GM12864 (cell line): ENCODE measurements around the gene ABCC2.

Experiments
- DNase-seq: peaks from one replicate; pipeline ENCODE4 v3.0.0-alpha.2; 2011; ENCODE audit warnings: low read depth
- H3K4me3 ChIP-seq: 2 replicates; pipeline ENCODE4 v1.5.1; 2011; ENCODE audit warnings: mild to moderate bottlenecking, low read depth, low read length, control low read depth
- TF ChIP-seq, protein P1 (sequence below): IDR thresholded peaks from 2 replicates; pipeline ENCODE4 v1.5.1; 2011; ENCODE audit warnings: low read depth, mild to moderate bottlenecking, moderate library complexity, low read length, control low read depth, inconsistent platforms; ENCODE audit errors: missing control alignments

ABCC2 gene

DNA sequence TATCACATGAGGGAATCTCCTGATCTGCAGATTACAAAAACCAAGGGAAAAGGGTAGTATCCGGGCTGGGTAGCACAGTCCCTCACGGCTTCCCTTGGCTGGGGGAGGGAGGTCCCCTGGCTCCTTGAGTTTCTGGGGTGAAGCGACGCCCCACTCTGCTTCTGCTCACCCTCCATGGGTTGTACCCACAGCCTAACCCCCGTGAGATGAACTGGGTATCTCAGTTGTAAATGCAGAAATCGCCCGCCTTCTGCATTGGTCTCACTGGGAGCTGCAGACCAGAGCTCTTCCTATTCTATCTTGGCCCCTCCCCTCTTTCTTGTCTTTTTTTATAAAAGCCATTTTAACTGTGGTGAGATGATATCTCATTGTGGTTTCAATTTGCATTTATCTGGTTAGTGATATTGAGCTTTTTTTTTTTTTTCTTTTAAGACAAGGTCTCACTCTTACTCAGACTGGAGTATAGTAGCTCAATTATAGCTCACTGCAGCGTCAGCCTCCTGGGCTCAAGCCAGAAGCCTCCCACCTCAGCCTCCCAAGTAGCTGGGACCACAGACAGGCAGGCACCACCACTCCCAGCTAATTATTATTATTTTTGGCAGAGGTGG lies 87.8 kb downstream of the ABCC2 start:
- H3K4me3 ChIP-seq: no peak overlapping the region
- TF ChIP-seq, protein P1, sequence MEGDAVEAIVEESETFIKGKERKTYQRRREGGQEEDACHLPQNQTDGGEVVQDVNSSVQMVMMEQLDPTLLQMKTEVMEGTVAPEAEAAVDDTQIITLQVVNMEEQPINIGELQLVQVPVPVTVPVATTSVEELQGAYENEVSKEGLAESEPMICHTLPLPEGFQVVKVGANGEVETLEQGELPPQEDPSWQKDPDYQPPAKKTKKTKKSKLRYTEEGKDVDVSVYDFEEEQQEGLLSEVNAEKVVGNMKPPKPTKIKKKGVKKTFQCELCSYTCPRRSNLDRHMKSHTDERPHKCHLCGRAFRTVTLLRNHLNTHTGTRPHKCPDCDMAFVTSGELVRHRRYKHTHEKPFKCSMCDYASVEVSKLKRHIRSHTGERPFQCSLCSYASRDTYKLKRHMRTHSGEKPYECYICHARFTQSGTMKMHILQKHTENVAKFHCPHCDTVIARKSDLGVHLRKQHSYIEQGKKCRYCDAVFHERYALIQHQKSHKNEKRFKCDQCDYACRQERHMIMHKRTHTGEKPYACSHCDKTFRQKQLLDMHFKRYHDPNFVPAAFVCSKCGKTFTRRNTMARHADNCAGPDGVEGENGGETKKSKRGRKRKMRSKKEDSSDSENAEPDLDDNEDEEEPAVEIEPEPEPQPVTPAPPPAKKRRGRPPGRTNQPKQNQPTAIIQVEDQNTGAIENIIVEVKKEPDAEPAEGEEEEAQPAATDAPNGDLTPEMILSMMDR: no peak
- DNase-seq: no peak

DNA sequence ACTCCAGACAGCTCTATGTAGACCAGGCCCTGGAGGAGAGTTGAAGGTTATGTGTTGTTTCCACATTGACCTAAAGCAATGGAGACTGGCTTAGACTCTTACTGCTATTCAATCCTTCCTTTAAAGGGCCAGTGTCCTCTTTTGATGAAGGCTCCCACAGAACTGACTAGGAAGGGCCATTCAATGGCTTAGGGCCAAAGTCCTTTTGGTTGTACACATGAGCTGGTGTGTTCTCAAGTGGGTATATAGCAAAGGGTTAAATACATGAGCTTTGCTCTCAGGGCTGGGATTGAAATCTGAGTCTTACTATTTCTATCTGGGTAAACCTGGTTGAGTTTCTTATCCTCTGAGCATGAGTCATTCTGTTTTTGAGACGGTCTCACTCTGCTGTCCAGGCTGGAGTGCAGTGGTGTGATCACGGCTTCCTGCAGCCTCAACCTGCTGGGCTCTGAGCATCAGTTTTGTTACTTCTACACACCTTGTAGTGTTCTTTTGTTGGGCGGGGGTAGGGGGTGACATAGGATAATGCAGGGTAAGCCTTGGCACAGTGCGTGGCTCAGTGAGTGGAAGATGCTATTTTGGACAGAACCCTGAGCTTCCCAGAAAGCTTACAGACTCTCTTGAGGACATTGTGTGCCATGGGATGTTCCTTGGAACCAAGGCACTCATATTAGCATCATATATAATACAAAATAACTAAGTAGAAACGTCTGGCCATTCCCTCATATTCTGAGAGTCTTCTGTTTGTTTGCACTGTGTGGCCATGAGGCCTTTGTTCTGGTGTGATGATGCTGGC lies 90.1 kb downstream of the ABCC2 start:
- no peak overlapping the region for H3K4me3 ChIP-seq
- DNase-seq: no peak
- TF ChIP-seq, protein P1: no peak

GRCh38 chr10:99873846-99874245 lies 91.4 kb downstream of the ABCC2 start:
- no peak overlapping the region for H3K4me3 ChIP-seq
- no peak for DNase-seq
- TF ChIP-seq, protein P1: no peak

DNA sequence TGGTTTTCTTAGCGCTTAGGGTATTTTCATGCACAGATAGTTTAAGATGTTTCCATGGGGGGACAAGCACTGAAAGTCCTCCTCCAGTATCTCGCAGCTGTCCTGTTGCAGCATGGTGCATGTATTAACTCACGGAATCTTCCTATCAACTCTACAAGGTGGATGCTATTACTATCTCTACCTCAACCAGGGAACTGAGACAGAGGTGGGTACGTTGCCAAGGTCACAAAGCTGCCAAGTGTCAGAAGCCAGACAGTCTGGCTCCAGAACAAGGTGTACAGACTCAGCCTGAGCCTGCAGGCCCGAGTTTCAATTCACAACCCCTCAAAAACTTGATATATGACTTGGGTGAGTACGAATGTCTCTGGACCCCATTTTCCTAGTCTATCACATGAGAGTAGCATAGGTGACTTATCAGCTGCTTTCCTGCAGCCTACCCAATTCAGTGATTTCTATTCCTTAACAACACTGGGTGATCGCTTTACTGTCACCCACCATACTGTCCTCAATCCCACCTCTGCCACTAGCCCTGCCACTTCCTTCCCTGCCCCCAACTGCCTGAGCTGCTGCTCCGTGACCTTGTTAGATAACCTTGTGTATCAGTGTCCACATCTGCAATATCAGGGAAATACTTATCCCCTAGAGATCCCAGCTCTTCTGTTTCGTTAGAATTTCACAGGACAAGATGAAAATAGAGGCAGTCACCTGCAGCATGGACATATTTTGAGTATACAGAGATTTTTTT lies 92.1 kb downstream of the ABCC2 start:
- no peak for DNase-seq
- no peak overlapping the region for H3K4me3 ChIP-seq
- TF ChIP-seq, protein P1: no peak

DNA sequence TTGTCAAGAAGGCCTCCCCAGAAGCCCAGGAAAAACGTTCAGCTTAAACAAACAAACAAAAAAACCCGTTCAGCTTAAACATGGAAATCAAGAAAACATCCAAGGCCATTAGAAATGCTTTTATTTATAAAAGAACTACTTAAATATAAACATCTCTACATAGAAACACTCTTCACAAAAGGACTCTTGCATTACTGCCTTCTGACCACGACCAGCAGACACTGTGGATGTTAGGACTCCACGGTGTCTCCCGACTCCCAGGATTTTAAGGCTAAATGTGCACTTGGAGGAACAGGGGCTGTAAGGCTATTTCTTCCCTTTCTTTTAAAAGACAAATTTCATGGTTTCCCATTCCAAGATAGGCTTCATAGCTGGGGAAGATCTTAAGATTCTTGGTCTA lies 93.0 kb downstream of the ABCC2 start:
- TF ChIP-seq, protein P1: no peak
- H3K4me3 ChIP-seq: no peak overlapping the region
- no peak for DNase-seq

- no peak overlapping the region for H3K4me3 ChIP-seq
- TF ChIP-seq, protein P1: no peak
- DNase-seq: no peak
Measured at GRCh38 chr10:99880080-99880835, 97.8 kb downstream of the ABCC2 start.
